ENCODE data around the gene CALD1. TPM values are rescaled to one million over a fixed set of nuclear protein-coding genes. Genes with fewer than 3 reads are reported as not detected.

CALD1 gene
- polyA plus RNA-seq, 1 donor (not counting 4 experiments of a cell fraction or from before 2014, with no cell fraction given) = 229 TPM

- Histone ChIP-seq H3K4me2 (ENCODE audit: control insufficient read depth, extremely low read depth, insufficient read depth, low read depth, low read length) (peak overlapping the region; percentile 36), H3K79me2 (ENCODE audit: control insufficient read depth, insufficient read depth, low read length) (peaks cover 45% of the 10 kb centered on the region), H3K9ac (ENCODE audit: control insufficient read depth, extremely low read depth, insufficient read depth, low read length) (no peak overlapping the region), H3K4me1 (ENCODE audit: control insufficient read depth, extremely low read depth, insufficient read depth, low read length) (peaks cover 20% of the 10 kb centered on the region), H2AFZ (ENCODE audit: control insufficient read depth, low read length) (no peak overlapping the region), H3K9me1 (ENCODE audit: control insufficient read depth, extremely low read depth, insufficient read depth, low read length) (peaks cover 2% of the 10 kb centered on the region), H3K4me3 (ENCODE audit: control insufficient read depth in 2 of 3, extremely low read depth in 1 of 3, insufficient read depth in 2 of 3, low read depth in 1 of 3, low read length in 3 of 3) (no peak overlapping the region), H3K36me3 (ENCODE audit: control insufficient read depth in 2 of 2, extremely low read depth in 1 of 2, insufficient read depth in 2 of 2, low read length in 2 of 2) (peaks cover 0 to 3% of the 10 kb centered on the region in 2 experiments), H3K27me3 (ENCODE audit: control insufficient read depth, extremely low read depth, insufficient read depth, low read length) (no peaks in the 10 kb centered on the region), H3K27ac (ENCODE audit: control insufficient read depth, insufficient read depth, low read length) (peak overlapping the region; percentile 10), H3K9me3 (ENCODE audit: control insufficient read depth, low read depth, low read length) (no peaks in the 10 kb centered on the region), H4K20me1 (ENCODE audit: control insufficient read depth, extremely low read depth, insufficient read depth, low read length) (no peaks in the 10 kb centered on the region)
- dilution Hi-C loops (cut with MboI; ENCODE audit: extremely low pct_ligation_motif_present, low sequenced_read_pairs) = no loop called here
- FAIRE-seq = peak; percentile 13
- no peak for TF ChIP-seq CTCF (optimal IDR thresholded peaks at IDR 0.05 in 1 of 3, IDR thresholded peaks at IDR 0.05 in 1 of 3, conservative IDR thresholded peaks at IDR 0.05 in 1 of 3; ENCODE audit: extremely low read depth in 1 of 3, insufficient read depth in 2 of 3, low read length in 3 of 3)
- TF ChIP-seq EZH2 (IDR thresholded peaks at IDR 0.05; ENCODE audit: low read length) = no peak
- DNase-seq (ENCODE audit: low read depth, low spot score) = no peak
Measured at GRCh38 chr7:134920026-134920753, 140.8 kb downstream of the CALD1 start.

- dilution Hi-C loops (cut with MboI; ENCODE audit: extremely low pct_ligation_motif_present, low sequenced_read_pairs) = no loop called here
- no peak for FAIRE-seq
- peaks cover 40% of the 10 kb centered on the region for H3K79me2 ChIP-seq (ENCODE audit: control insufficient read depth, insufficient read depth, low read length)
Measured at GRCh38 chr7:134922720-134923704, 143.6 kb downstream of the CALD1 start.

More at GRCh38 chr7:134922720-134923704, 143.6 kb downstream of the CALD1 start:
- Histone ChIP-seq H3K9me3 (ENCODE audit: control insufficient read depth, low read depth, low read length) (no peaks in the 10 kb centered on the region), H3K9ac (ENCODE audit: control insufficient read depth, extremely low read depth, insufficient read depth, low read length) (no peak overlapping the region), H3K36me3 (ENCODE audit: control insufficient read depth in 2 of 2, extremely low read depth in 1 of 2, insufficient read depth in 2 of 2, low read length in 2 of 2) (peaks cover 3 to 7% of the 10 kb centered on the region in 2 experiments), H3K4me3 (ENCODE audit: control insufficient read depth in 2 of 3, extremely low read depth in 1 of 3, insufficient read depth in 2 of 3, low read depth in 1 of 3, low read length in 3 of 3) (no peak overlapping the region), H3K9me1 (ENCODE audit: control insufficient read depth, extremely low read depth, insufficient read depth, low read length) (peaks cover 2% of the 10 kb centered on the region), H3K4me2 (ENCODE audit: control insufficient read depth, extremely low read depth, insufficient read depth, low read depth, low read length) (no peak overlapping the region), H4K20me1 (ENCODE audit: control insufficient read depth, extremely low read depth, insufficient read depth, low read length) (no peaks in the 10 kb centered on the region), H3K4me1 (ENCODE audit: control insufficient read depth, extremely low read depth, insufficient read depth, low read length) (peaks cover 20% of the 10 kb centered on the region), H2AFZ (ENCODE audit: control insufficient read depth, low read length) (no peak overlapping the region), H3K27me3 (ENCODE audit: control insufficient read depth, extremely low read depth, insufficient read depth, low read length) (no peaks in the 10 kb centered on the region), H3K27ac (ENCODE audit: control insufficient read depth, insufficient read depth, low read length) (no peak overlapping the region)
- no peak for TF ChIP-seq EZH2 (IDR thresholded peaks at IDR 0.05; ENCODE audit: low read length)
- no peak for DNase-seq (ENCODE audit: low read depth, low spot score)

All from keratinocyte (primary cell).